IMR-90 (cell line): Measurements from ENCODE around the gene DENND6B. TPM values are rescaled to one million over a fixed set of nuclear protein-coding genes. Genes with fewer than 3 reads are reported as not detected.

ENCODE experiments used
- ATAC-seq: fragments of 200-7000 bp; cut with Tn5 transposase; 2 replicates; pipeline ENCODE4 v1.9.1; 2020; ENCODE audit warnings: low read depth, mild to moderate bottlenecking, moderate library complexity
- BruUV-seq: library from RNA; stranded (reverse); fragments of 400-500 nt; replicated peaks from 2 replicates; lab custom pipeline; 2021; lab: Mats Ljungman, UMichigan
- CTCF ChIA-PET: fragments of 300-600 bp; formaldehyde crosslinking; extraction: SDS; loops from one replicate; lab custom pipeline; 2021; ENCODE audit warnings: antibody characterized with exemption; lab: Yijun Ruan, JAX
- POLR2A ChIA-PET: fragments of 300-600 bp; sonication (Branson Sonifier 250); formaldehyde crosslinking; loops from one replicate; lab custom pipeline; 2022; ENCODE audit warnings: antibody characterized with exemption; ENCODE audit not compliant: unreplicated experiment; lab: Charles Lee
- DNase-seq: peaks from one replicate; pipeline ENCODE4 v3.0.0; 2013
- H2AFZ ChIP-seq: replicated peaks from 2 replicates; pipeline ENCODE3; 2013; ENCODE audit warnings: low read length, mild to moderate bottlenecking; ENCODE audit not compliant: poor library complexity
- H2AK5ac ChIP-seq: 2 replicates; pipeline ENCODE4 v1.6.1; 2013; ENCODE audit warnings: low read depth, low read length, inconsistent platforms
- H2AK9ac ChIP-seq: replicated peaks from 2 replicates; pipeline ENCODE3; 2013; ENCODE audit warnings: mild to moderate bottlenecking, low read depth, low read length, moderate library complexity; ENCODE audit not compliant: poor library complexity
- H2BK120ac ChIP-seq: 2 replicates; pipeline ENCODE4 v1.6.1; 2013; ENCODE audit warnings: low read depth, low read length, inconsistent platforms
- H2BK15ac ChIP-seq: 3 replicates; pipeline ENCODE4 v1.6.1; 2013; ENCODE audit warnings: low read depth, low read length, inconsistent platforms
- H2BK20ac ChIP-seq: 2 replicates; pipeline ENCODE4 v1.6.1; 2013; ENCODE audit warnings: low read depth, mild to moderate bottlenecking, inconsistent platforms, low read length, moderate library complexity
- H2BK5ac ChIP-seq: 2 replicates; pipeline ENCODE4 v1.6.1; 2013; ENCODE audit warnings: mild to moderate bottlenecking, low read depth, low read length, inconsistent platforms; ENCODE audit not compliant: poor library complexity, severe bottlenecking
- H3K14ac ChIP-seq: replicated peaks from 2 replicates; pipeline ENCODE4 v1.6.1; 2013; ENCODE audit warnings: low read depth, low read length, inconsistent platforms
- H3K18ac ChIP-seq: 2 replicates; pipeline ENCODE4 v1.6.1; 2013; ENCODE audit warnings: low read depth, low read length, control low read depth
- H3K23ac ChIP-seq: 2 replicates; pipeline ENCODE4 v1.6.1; 2013; ENCODE audit warnings: low read depth, low read length, inconsistent platforms
- H3K27ac ChIP-seq: 2 replicates; pipeline ENCODE4 v1.5.1; 2013; ENCODE audit warnings: mild to moderate bottlenecking, control low read depth, low read length; ENCODE audit not compliant: insufficient read depth
- H3K27me3 ChIP-seq: 2 replicates; pipeline ENCODE4 v1.6.1; 2013; ENCODE audit warnings: low read length; ENCODE audit not compliant: control insufficient read depth, insufficient read depth
- H3K36me3 ChIP-seq: 2 replicates; pipeline ENCODE4 v1.6.1; 2013; ENCODE audit warnings: low read length, mixed read lengths; ENCODE audit not compliant: control insufficient read depth, insufficient read depth
- H3K4ac ChIP-seq: 2 replicates; pipeline ENCODE4 v1.6.1; 2013; ENCODE audit warnings: low read depth, low read length, inconsistent platforms
- H3K4me1 ChIP-seq: 2 replicates; pipeline ENCODE4 v1.6.1; 2013; ENCODE audit warnings: low read length, mixed read lengths; ENCODE audit not compliant: control insufficient read depth, insufficient read depth
- H3K4me2 ChIP-seq: 2 replicates; pipeline ENCODE4 v1.6.1; 2013; ENCODE audit warnings: low read depth, mild to moderate bottlenecking, control low read depth, low read length, moderate library complexity
- H3K4me3 ChIP-seq: 2 replicates; pipeline ENCODE4 v1.5.1; 2013; ENCODE audit warnings: low read depth, mild to moderate bottlenecking, control low read depth, low read length, moderate library complexity; ENCODE audit not compliant: insufficient read depth
- H3K56ac ChIP-seq: 2 replicates; pipeline ENCODE4 v1.6.1; 2013; ENCODE audit warnings: low read length, inconsistent platforms; ENCODE audit not compliant: insufficient read depth; ENCODE audit errors: extremely low read depth
- H3K79me1 ChIP-seq, 2 experiments: 2 replicates each; pipeline ENCODE4 v1.6.1; 2013; ENCODE audit warnings: low read length in 2 of 2, inconsistent platforms in 1 of 2, low read depth in 1 of 2
- H3K9ac ChIP-seq: 2 replicates; pipeline ENCODE4 v1.6.1; 2013; ENCODE audit warnings: low read depth, low read length, control low read depth
- H3K9me1 ChIP-seq: 2 replicates; pipeline ENCODE4 v1.6.1; 2013; ENCODE audit warnings: low read length, inconsistent platforms; ENCODE audit not compliant: insufficient read depth
- H3K9me3 ChIP-seq: 2 replicates; pipeline ENCODE4 v1.6.1; 2013; ENCODE audit warnings: low read length; ENCODE audit not compliant: control insufficient read depth, insufficient read depth
- H4K20me1 ChIP-seq: 2 replicates; pipeline ENCODE4 v1.6.1; 2013; ENCODE audit warnings: low read length, inconsistent platforms; ENCODE audit not compliant: insufficient read depth
- H4K5ac ChIP-seq: 2 replicates; pipeline ENCODE4 v1.6.1; 2013; ENCODE audit warnings: mild to moderate bottlenecking, low read depth, low read length, control low read depth
- H4K8ac ChIP-seq, 2 experiments: 2 replicates each; pipeline ENCODE4 v1.6.1; 2013; ENCODE audit warnings: low read depth in 2 of 2, low read length in 2 of 2, control low read depth in 1 of 2, inconsistent platforms in 1 of 2
- H4K91ac ChIP-seq: 2 replicates; pipeline ENCODE4 v1.6.1; 2013; ENCODE audit warnings: low read depth, low read length, inconsistent platforms; ENCODE audit not compliant: insufficient read depth
- MAZ ChIP-seq: IDR thresholded peaks from 2 replicates; pipeline ENCODE4 v1.6.1; 2012; ENCODE audit warnings: low read depth, mild to moderate bottlenecking, low read length, improper control_type of control experiment, moderate library complexity, borderline replicate concordance
- RCOR1 ChIP-seq: IDR thresholded peaks from 2 replicates; pipeline ENCODE4 v1.6.1; 2012; ENCODE audit warnings: mild to moderate bottlenecking, low read length, improper control_type of control experiment; ENCODE audit not compliant: insufficient replicate concordance
- WGBS, 2 experiments: methylation state at CpG; one replicate each; pipeline versions ENCODE4 v1.1.5 to v1.1.7; 2013; ENCODE audit warnings: missing lambda C conversion rate in 2 of 2; ENCODE audit not compliant: insufficient read length in 1 of 2; ENCODE audit errors: extremely low coverage in 2 of 2; 5-methylcytosine and 5-hydroxymethylcytosine counted together
- dilution Hi-C: fragments of 300-500 bp; cut with HindIII; formaldehyde crosslinking; loops from one replicate; pipeline ENCODE4 v1.14.3; 2018; ENCODE audit warnings: low sequenced_read_pairs; ENCODE audit not compliant: unreplicated experiment
- in situ Hi-C: fragments of 300-500 bp; cut with MboI; formaldehyde crosslinking; loops from 3 replicates; pipeline ENCODE4 v1.14.3; 2019; ENCODE audit warnings: low sequenced_read_pairs, inconsistent platforms, mixed read lengths
- intact Hi-C: fragments of 100-400 bp; cut with micrococcal nuclease; formaldehyde crosslinking; loops from 2 replicates; pipeline ENCODE4 v1.10.0; 2022
- polyA plus RNA-seq, 3 experiments: library from polyadenylated mRNA; depleted of rRNA; stranded (reverse); fragments of >200 nt; gene quantifications; 2 replicates each; pipeline ENCODE4 v1.2.3, GENCODE V29; 2012; ENCODE audit warnings: low replicate concordance in 1 of 3
- total RNA-seq: library from RNA; depleted of rRNA; stranded (reverse); fragments of >200 nt; gene quantifications from 2 replicates; pipeline ENCODE4 v1.2.3, GENCODE V29; 2012

Gene DENND6B
- total and polyA plus RNA-seq, 2 of the 4 experiments (the other 2 are of a cell fraction): 0.36 to 4.9 TPM

DNA sequence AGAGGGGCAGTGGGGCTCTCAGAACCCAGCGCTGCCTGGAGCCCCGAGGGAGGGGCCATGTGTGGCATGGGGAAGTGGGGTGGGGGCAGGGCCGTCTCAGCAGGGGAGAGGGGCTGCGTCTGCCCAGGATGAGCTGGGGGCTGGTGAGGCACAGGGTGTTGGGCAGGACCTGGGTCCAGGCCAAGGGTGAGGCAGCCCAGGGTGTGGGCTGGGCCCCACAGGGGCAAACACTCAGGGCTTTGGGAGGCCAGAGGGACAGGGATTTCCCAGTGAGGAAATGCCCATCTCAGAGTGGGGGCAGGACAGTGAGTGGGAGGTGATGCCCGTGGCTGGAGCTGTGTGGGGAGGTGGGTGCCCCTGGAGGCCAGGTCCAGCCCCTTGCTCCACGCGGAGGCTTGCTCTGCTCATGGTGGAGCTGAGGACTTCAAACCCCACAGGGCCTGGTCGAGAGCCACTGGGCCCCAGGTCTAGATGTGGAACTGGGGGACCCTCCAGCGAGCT lies 24.7 kb downstream of the DENND6B start:
- in situ Hi-C loops (no loop called here), intact Hi-C loops (no loop called here), dilution Hi-C loops (no loop called here)
- Histone ChIP-seq H2AFZ (peak overlapping the region; percentile 18), H3K36me3 (peaks cover 24% of the 10 kb centered on the region; the same call in 1 of the 2 replicates), H2BK5ac (peak overlapping the region; percentile 77), H2BK20ac (no peak overlapping the region), H3K9me1 (peaks cover 16% of the 10 kb centered on the region), H4K8ac (peak overlapping the region in 1 of 2 experiments; percentile 28; a peak in 1 of 4 replicates), H4K20me1 (peaks cover 83% of the 10 kb centered on the region), H2AK9ac (peak overlapping the region; percentile 87), H3K79me1 (peaks cover 0 to 52% of the 10 kb centered on the region in 2 experiments; a peak in 2 of 4 replicates), H4K5ac (no peak overlapping the region; the same call in 1 of the 2 replicates), H3K9me3 (no peaks in the 10 kb centered on the region), H3K14ac (peak overlapping the region; percentile 52; the same call in 1 of the 2 replicates), H3K4ac (peak overlapping the region; percentile 59), H2BK120ac (no peak overlapping the region), H3K23ac (peak overlapping the region; percentile 61; the same call in 1 of the 2 replicates), H3K4me1 (peaks cover 69% of the 10 kb centered on the region), H2AK5ac (peak overlapping the region; percentile 75), H3K4me3 (no peak overlapping the region), H4K91ac (peak overlapping the region; percentile 21; the same call in 1 of the 2 replicates), H3K27me3 (no peaks in the 10 kb centered on the region), H3K4me2 (peak overlapping the region; percentile 57; the same call in 1 of the 2 replicates), H3K9ac (0 out of 2 replicates have a peak overlapping the region, but pooled peaks have one; percentile 22), H3K56ac (no peak overlapping the region), H3K27ac (peak overlapping the region; percentile 64), H2BK15ac (no peak overlapping the region), H3K18ac (no peak overlapping the region)
- WGBS, 2 experiments: 7% methylated on average over 2 of the region's 9 CpGs; no CpG with 5 or more reads in 1 of the 2 experiments
- ChIA-PET POLR2A (no interaction called here), CTCF (no interaction called here)
- ATAC-seq: peak; percentile 2
- no peak for TF ChIP-seq RCOR1
- TF ChIP-seq MAZ: peak; percentile 30; the same call in 1 of the 2 replicates
- no TSS peak for BruUV-seq
- DNase-seq: peak; percentile 17
